HG02943 (cell line): ENCODE data around the gene HK3.

Source experiments
- ATAC-seq: cut with Tn5 transposase; IDR thresholded peaks from one replicate; pipeline ENCODE4 v1.9.1; 2021; ENCODE audit warnings: mild to moderate bottlenecking, low read depth, moderate library complexity; ENCODE audit not compliant: unreplicated experiment

The HK3 gene

GRCh38 chr5:176853151-176853778, 45.9 kb downstream of the HK3 start:
- no peak for ATAC-seq

DNA sequence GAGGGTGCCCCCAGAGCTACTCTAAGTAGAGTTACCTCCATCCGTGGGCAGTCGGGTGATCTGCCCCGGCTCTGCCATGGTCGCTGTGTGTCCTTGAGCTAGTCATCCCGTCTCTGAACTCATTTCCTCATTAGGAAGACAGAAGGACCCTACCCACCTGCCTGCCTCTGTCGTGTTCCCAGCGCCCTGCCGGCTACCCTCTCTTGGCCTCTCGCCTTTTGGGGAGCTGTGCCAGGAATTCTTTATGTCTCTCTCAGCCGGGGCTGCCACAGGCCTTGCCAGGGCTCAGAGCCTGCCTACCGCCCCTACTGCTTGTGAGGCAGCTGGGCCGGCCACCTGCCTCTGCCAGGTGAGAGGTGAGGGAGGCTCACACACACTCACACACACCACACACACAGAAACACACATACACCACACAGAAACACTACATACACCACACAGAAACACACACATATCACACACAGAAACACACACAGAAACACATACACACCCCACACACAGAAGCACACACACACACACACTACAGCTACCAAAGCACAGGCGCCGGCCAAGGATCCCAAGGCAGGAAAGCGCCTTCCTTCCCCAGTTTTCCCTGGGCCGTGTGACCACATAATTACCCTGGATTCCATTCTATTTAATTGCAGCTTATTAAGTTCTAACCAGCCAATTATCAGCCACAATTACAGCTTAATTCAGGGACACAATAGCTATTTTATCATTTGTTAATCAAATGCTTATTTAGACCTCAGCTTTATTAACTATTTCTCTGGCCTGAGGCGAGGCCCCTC, 47.1 kb downstream of the HK3 start:
- ATAC-seq = no peak

DNA sequence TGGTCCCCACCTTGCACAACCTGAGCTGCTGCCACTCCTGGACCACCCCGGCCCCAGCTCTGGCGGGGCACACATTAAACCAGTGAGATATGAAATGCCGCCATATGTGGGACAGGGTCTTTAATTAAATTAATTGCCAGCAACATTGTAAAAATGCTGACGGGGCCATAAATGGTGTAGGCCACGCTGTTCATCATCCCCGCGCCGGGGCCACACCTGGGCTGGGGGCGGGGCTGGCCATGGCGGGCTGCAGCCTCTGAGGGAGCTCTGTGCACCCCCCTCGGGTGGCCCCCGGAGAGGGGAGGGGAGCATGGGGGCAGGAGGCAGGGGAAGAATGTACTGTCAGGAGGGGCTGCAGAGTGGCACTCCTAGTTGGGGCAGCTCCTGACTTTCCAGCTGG, 47.8 kb downstream of the HK3 start:
- ATAC-seq = no peak

- no peak for ATAC-seq
Observed at GRCh38 chr5:176850371-176851245, 48.5 kb downstream of the HK3 start.

GRCh38 chr5:176849611-176850227, 49.4 kb downstream of the HK3 start:
- no peak for ATAC-seq

DNA sequence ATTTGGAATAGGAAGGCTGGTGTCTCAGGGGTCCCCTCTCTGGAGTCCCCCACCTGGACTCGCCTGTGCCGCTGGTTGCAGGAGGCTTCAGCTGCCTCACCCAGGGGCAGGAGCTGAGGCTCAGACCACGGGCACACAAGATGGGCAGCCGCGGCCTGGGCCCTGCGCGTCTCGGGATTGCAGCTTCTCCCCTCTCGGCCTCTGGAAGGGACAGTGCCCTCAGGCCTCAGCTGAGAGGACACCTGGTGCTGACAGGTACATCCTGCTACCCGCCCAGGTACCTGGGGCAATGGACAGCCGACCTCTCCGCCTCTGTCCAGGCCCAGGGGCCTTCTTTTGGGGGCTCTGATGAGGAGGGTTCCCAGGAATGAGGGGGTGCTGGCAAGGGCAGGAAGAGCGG, 50.5 kb downstream of the HK3 start:
- ATAC-seq = no peak

- no peak for ATAC-seq
Observed at GRCh38 chr5:176847726-176848290, 51.3 kb downstream of the HK3 start.

GRCh38 chr5:176847148-176847547, 52.0 kb downstream of the HK3 start:
- ATAC-seq = no peak

- no peak for ATAC-seq
Observed at GRCh38 chr5:176846335-176847140, 52.6 kb downstream of the HK3 start.

DNA sequence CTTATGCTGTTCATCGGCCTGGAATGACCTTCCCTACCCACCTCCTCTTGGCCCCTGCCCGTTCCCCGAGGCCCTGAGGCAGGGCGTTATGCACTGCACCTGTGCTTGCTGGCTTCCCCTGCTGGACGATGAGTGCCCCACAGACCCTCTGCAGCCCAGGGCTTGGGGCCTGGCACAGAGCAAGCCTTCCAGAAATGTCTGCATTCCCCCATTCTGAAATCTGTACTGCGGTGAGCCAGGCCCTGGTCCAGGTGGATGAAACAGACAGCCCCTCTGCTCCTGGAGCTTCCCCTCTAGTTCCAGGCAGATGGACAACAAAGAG, 53.8 kb downstream of the HK3 start:
- ATAC-seq = no peak

DNA sequence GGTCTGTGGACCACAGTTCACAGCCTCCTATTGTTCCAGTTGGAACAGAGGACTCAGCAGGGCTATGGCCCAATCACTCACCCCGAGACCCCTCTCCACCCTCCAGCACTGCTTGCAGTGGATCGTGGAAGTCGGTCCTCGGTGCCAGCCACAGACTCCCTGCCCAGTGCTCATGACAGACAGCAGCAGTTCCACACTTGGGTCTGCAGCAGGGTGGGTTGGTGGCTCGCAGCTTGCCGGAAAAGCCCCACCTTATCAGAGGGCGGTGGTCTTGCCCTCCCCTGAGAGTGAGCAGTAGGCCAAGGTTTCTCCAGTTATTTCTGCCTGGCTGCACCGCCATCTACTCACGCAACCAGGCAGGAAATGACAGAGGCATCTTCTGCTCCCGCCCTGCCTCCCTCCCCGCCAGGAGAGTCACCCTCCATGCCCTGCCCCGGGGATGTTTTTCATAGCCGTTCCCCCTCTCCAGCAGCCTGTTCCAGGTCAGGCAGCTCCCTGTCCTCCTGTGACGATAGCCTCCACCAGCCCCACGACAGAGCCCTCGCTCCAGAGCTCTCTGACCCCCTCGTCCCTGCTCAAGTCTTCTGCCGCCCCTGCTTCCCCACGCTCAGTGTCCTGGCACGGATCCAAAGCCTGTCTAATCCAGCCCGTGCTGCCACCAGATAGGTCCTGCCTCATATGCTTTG, 54.3 kb downstream of the HK3 start:
- no peak for ATAC-seq

GRCh38 chr5:176844281-176844680, 54.9 kb downstream of the HK3 start:
- ATAC-seq = no peak

DNA sequence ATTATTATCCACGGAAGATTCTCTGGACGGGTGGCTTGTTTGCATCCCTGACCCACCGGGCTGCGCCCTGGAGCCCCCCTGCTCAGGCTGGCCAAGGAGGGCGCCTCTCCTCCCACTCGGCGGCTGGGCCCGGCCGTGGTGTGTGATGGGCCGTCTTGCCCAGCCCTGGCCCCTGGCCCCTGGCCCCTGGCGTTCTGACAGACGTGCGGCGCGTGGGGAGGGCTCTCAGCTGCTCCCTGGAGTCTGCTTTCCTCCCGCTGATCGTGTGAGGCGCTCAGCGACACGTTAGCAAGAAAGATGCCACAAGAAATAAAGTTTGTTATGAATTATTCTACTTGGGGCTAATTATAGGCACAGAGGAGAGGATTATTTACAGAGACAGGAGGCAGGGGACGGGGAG, 55.5 kb downstream of the HK3 start:
- no peak for ATAC-seq

- no peak for ATAC-seq
Observed at GRCh38 chr5:176837707-176838115, 61.4 kb downstream of the HK3 start.

GRCh38 chr5:176836811-176837706, 62.1 kb downstream of the HK3 start:
- ATAC-seq = no peak

DNA sequence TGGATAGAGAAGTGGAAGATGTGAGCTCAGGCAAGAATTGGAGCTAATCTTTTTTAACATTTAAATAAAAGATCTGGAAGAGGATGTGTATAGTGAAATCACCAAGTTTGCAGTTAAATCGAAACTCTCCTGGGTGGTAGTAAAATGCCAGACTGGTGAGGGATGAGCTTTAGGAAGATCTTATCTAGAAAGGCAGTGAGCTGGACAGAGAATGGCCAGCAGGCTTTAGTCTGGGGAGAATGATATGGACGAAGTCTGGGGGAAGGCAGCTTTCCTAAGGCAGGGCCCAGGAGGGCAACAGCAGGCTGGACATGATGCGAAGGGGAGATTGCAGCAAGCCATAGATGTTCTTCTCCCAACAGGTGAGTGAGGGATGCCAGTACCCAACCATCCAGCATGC, 63.2 kb downstream of the HK3 start:
- no peak for ATAC-seq

- ATAC-seq = no peak
Observed at GRCh38 chr5:176833286-176833685, 65.9 kb downstream of the HK3 start.

GRCh38 chr5:176832162-176832561, 67.0 kb downstream of the HK3 start:
- no peak for ATAC-seq
